HL-60 (cell line): ENCODE data around the gene OR2D2.

Experiments
- CTCF ChIP-seq: IDR thresholded peaks from one replicate; pipeline ENCODE4 v1.5.1; 2011; ENCODE audit warnings: low read length, control low read depth, inconsistent platforms; ENCODE audit not compliant: insufficient read depth
- POLR2AphosphoS5 ChIP-seq: IDR thresholded peaks from 2 replicates; pipeline ENCODE4 v1.6.1; 2012; ENCODE audit warnings: low read depth
- TF ChIP-seq, protein P1 (sequence below): IDR thresholded peaks from 2 replicates; pipeline ENCODE4 v1.6.1; 2012; ENCODE audit warnings: low read depth; ENCODE audit not compliant: insufficient replicate concordance

DNA sequence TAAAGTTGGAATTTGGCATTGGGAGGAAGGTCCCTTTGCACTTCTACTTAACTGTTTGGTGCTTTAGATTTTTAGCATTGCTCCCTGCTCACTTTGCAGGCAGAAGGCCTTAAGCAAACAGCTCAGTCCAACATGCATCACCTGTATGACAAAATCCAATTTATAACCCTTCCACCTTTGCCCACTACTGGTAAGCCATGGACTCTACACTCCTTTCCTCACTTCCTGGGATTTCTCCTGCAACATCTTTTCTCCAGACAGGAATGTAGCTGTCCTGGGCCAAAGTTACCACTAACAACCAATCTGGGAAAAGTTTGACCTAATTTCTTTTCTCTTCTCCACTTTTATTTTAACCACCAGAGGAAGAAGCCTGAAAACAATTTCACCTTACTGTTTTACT, 1.8 kb upstream of the OR2D2 start:
- no peak for TF ChIP-seq POLR2AphosphoS5
- no peak for TF ChIP-seq CTCF
- TF ChIP-seq, protein P1, sequence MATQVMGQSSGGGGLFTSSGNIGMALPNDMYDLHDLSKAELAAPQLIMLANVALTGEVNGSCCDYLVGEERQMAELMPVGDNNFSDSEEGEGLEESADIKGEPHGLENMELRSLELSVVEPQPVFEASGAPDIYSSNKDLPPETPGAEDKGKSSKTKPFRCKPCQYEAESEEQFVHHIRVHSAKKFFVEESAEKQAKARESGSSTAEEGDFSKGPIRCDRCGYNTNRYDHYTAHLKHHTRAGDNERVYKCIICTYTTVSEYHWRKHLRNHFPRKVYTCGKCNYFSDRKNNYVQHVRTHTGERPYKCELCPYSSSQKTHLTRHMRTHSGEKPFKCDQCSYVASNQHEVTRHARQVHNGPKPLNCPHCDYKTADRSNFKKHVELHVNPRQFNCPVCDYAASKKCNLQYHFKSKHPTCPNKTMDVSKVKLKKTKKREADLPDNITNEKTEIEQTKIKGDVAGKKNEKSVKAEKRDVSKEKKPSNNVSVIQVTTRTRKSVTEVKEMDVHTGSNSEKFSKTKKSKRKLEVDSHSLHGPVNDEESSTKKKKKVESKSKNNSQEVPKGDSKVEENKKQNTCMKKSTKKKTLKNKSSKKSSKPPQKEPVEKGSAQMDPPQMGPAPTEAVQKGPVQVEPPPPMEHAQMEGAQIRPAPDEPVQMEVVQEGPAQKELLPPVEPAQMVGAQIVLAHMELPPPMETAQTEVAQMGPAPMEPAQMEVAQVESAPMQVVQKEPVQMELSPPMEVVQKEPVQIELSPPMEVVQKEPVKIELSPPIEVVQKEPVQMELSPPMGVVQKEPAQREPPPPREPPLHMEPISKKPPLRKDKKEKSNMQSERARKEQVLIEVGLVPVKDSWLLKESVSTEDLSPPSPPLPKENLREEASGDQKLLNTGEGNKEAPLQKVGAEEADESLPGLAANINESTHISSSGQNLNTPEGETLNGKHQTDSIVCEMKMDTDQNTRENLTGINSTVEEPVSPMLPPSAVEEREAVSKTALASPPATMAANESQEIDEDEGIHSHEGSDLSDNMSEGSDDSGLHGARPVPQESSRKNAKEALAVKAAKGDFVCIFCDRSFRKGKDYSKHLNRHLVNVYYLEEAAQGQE: no peak
